ENCODE data around the gene MCOLN2.

GRCh38 chr1:84968101-84968500 lies 28.8 kb downstream of the MCOLN2 start:
- TF ChIP-seq REST (IDR thresholded peaks at IDR 0.05; ENCODE audit: low read depth) (no peak), CTCF (IDR thresholded peaks at IDR 0.05 in 2 of 3, conservative IDR thresholded peaks at IDR 0.05 in 1 of 3; ENCODE audit: borderline replicate concordance in 1 of 3, insufficient read depth in 1 of 3, low read depth in 2 of 3, low read length in 2 of 3) (no peak), ZFX (IDR thresholded peaks at IDR 0.05) (no peak), SP1 (IDR thresholded peaks at IDR 0.05; ENCODE audit: low read depth) (no peak), CEBPB (IDR thresholded peaks at IDR 0.05; ENCODE audit: low read depth) (no peak), POLR2AphosphoS5 (IDR thresholded peaks at IDR 0.05; ENCODE audit: low read depth, low read length) (no peak), YY1 (IDR thresholded peaks at IDR 0.05; ENCODE audit: extremely low read depth, insufficient replicate concordance, low read depth, low read length) (no peak), POLR2A (IDR thresholded peaks at IDR 0.05; ENCODE audit: borderline replicate concordance, extremely low read depth, insufficient read depth, insufficient read length) (no peak)
- TF ChIP-seq, protein P1, sequence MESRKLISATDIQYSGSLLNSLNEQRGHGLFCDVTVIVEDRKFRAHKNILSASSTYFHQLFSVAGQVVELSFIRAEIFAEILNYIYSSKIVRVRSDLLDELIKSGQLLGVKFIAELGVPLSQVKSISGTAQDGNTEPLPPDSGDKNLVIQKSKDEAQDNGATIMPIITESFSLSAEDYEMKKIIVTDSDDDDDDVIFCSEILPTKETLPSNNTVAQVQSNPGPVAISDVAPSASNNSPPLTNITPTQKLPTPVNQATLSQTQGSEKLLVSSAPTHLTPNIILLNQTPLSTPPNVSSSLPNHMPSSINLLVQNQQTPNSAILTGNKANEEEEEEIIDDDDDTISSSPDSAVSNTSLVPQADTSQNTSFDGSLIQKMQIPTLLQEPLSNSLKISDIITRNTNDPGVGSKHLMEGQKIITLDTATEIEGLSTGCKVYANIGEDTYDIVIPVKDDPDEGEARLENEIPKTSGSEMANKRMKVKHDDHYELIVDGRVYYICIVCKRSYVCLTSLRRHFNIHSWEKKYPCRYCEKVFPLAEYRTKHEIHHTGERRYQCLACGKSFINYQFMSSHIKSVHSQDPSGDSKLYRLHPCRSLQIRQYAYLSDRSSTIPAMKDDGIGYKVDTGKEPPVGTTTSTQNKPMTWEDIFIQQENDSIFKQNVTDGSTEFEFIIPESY (IDR thresholded peaks at IDR 0.05; ENCODE audit: extremely low read depth, insufficient replicate concordance, low read length) = no peak
